ENCODE data around the gene HOXC11.

DNA sequence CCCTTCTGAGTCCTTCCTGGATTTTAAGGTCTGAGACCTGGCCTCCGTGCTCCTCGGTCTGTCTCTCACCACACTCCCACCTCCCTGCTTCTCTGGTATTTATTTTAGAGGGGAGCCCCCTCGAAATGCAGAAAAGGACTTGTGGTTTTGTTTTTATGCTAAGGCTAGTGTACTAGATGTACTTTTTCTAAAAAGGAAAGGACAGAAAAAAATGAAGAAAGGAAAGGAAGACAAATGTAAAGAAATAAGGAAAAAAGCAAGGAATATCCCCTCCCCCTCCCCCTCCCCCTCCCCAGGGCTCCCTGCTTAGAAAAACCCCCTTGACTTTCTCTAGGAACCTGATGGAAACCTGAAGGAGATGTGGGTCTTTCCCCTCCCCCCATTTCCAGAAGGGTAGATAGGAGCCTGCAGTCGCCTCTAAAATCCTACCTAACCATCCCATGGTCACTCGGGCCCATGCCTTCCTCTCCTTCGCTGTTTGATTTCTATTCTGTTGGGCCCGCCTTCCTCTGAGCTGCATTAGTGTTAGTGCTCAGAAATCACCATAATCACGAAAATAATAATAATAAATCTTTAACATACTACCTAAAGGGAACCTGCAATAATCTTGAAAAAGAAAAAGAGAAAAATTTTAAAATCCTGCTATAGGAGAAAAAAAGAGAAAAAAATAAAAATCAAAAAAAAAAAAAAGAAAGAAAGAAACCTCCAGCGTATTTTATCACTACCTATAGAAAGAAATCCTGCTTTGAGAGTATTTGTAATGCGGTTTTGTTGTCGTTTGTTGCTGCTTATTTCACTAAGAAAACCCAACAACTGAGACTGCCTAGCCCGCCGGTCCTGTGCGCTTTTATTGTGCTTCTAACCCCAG lies 39.0 kb downstream of the HOXC11 start:
- TF ChIP-seq, protein P1, sequence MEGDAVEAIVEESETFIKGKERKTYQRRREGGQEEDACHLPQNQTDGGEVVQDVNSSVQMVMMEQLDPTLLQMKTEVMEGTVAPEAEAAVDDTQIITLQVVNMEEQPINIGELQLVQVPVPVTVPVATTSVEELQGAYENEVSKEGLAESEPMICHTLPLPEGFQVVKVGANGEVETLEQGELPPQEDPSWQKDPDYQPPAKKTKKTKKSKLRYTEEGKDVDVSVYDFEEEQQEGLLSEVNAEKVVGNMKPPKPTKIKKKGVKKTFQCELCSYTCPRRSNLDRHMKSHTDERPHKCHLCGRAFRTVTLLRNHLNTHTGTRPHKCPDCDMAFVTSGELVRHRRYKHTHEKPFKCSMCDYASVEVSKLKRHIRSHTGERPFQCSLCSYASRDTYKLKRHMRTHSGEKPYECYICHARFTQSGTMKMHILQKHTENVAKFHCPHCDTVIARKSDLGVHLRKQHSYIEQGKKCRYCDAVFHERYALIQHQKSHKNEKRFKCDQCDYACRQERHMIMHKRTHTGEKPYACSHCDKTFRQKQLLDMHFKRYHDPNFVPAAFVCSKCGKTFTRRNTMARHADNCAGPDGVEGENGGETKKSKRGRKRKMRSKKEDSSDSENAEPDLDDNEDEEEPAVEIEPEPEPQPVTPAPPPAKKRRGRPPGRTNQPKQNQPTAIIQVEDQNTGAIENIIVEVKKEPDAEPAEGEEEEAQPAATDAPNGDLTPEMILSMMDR (IDR thresholded peaks at IDR 0.05), result no peak
- no peak for TF ChIP-seq POLR2A (IDR thresholded peaks at IDR 0.05)
